GM13976 (cell line): Measurements from ENCODE around the gene CIB4.

ENCODE experiments used
- DNase-seq: peaks from one replicate; pipeline ENCODE4 v3.0.0; 2012; ENCODE audit warnings: low spot score
- in situ Hi-C: fragments of 300-500 bp; cut with MboI; formaldehyde crosslinking; loops from one replicate; pipeline ENCODE4 v1.12.0; 2022; ENCODE audit warnings: low sequenced_read_pairs, mixed read lengths, inconsistent platforms; ENCODE audit not compliant: unreplicated experiment
- TF ChIP-seq, protein P1 (sequence below): IDR thresholded peaks from 2 replicates; pipeline ENCODE4 v1.5.1; 2012; ENCODE audit warnings: borderline replicate concordance, mild to moderate bottlenecking; ENCODE audit not compliant: insufficient read depth; ENCODE audit errors: extremely low read depth, missing control alignments, control extremely low read depth

The CIB4 gene

DNA sequence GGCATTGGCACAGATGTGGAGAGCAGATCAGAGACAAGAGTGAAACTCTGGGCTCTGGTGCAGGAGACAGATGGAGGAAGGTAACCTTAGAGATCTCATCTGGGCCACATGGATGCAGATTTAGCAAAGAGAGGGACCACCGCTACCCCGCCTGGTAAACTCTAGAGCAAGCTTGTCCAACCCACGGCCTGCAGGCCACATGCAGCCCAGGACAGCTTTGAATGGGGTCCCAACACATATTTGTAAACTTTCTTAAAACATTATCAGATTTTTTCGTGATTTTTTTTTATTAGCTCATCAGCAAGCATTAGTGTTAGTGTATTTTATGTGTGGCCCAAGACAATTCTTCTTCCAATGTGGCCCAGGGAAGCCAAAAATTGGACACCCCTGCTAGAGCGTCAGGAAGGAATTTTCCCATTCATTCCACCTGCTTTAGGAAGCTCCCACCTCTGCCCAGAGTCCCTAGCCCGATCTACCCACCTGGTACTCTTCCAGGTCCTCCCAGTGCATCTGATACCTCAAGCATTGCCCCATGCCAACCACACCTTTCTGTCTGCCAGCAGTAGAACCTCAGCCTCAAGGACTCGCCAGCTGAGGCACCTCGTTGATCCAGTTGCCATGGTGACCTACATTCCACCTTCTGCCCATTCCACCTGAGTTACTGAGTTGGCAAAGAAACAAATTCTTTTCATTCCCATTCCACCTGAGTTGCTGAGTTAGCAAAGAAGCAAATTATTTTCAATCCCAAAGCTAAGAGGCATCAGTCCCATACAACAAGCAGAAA, at the start of gene CIB4:
TSS of gene CIB4 (minus strand) at position 586 of the 784 bp plus-strand sequence. CDS start at position 534, 52 bp downstream.
- in situ Hi-C loops = no loop called here
- no peak for DNase-seq
- TF ChIP-seq, protein P1, sequence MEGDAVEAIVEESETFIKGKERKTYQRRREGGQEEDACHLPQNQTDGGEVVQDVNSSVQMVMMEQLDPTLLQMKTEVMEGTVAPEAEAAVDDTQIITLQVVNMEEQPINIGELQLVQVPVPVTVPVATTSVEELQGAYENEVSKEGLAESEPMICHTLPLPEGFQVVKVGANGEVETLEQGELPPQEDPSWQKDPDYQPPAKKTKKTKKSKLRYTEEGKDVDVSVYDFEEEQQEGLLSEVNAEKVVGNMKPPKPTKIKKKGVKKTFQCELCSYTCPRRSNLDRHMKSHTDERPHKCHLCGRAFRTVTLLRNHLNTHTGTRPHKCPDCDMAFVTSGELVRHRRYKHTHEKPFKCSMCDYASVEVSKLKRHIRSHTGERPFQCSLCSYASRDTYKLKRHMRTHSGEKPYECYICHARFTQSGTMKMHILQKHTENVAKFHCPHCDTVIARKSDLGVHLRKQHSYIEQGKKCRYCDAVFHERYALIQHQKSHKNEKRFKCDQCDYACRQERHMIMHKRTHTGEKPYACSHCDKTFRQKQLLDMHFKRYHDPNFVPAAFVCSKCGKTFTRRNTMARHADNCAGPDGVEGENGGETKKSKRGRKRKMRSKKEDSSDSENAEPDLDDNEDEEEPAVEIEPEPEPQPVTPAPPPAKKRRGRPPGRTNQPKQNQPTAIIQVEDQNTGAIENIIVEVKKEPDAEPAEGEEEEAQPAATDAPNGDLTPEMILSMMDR = no peak

DNA sequence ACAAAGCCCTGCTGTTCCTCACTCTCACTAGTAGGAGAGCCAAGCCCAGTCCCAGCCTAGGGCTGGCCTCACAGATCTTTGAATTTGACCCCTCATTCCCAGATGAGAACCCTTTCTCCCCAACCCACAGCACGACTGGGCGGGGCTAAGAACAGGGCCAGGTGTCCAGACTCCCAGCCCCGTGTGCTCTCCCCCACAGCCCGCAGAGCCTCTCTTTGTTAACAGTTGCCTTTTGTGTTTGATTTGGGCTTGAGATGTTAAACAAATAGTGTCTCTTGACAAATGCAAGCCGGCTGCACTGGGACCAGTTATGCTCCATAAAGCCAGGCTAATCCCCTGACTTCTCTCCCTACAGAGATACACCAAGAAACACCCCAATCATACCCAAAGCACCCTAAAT, 46.6 kb upstream of the CIB4 start:
- TF ChIP-seq, protein P1 = no peak
- in situ Hi-C loops = no loop called here
- DNase-seq = no peak

DNA sequence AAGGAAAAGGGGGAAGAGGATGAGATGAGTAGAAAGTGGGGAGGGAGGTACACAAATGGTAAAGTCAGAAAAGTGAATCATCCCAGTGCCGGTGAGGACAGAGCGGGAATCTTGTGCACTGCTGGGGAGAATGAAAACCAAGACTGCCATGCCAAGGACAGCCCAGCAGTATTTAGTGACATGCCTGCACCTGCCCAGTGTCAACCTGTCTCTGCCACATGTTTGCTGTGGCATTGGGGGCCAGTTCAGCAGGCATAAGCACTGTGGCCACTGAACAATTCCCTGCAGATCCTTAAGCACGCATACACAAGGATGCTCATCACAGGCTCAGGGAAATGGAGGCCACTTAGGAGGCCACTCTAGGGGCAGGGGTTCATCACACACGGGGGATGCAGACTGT, 46.2 kb upstream of the CIB4 start:
- in situ Hi-C loops = no loop called here
- TF ChIP-seq, protein P1 = no peak
- DNase-seq = no peak

DNA sequence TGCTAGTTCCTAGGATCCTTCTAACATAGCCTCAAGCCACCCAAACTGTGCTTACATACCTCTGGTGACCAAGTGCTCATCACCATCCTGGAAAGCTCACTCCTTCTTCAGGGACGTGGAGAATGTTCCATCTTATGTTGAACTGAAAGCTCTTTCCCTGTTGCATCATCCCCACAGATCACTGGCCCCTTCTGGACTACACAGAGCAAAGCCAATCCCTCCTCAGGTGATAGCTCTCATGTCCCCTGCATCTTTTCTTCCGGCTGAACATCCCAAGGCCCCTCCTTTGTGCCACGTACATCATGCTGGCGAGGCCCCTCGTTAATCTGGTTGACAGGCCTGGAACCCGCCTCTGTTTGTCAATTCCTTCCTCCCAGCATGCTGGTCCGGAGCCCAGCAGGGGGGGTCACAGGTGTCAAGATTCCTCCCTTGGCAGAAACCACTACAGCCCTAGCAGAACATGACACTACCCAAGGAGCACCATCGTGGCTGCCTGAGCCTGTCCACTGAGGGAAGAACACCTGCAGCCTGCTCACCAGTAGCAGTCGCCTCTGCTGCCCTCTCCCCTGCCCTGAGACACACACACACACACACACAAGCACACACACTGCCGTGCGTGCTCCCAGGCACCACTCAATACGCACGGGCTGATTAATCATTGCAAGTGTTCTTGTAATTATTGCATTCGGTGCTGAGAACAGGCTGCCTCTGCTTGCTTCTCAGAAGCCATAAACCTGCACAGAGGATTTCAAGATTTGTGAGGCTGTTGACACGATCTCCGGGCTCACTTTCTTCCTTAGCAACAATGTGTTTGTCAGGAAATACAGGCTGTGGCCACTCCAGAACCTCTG, 45.0 kb upstream of the CIB4 start:
- TF ChIP-seq, protein P1 = no peak

DNA sequence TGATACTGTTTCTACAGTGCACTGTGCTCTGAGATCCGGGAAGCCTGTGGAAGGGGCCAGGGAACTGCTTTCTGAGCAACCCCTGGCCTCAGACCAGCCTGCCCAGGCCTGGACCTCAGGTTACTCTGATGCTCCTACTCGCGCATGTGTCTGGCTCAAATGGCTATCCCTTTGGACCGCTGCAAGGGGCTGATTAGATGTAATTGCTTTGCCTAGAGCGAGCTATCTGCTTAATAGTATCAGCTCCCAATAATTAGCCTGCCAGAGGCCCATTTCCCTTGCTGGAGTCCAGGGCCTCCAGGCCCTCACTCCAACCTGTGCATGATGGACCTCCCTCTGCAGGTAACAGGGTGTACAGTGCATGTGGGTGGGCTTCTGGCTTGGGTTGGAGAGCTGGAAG, 44.2 kb upstream of the CIB4 start:
- TF ChIP-seq, protein P1 = no peak
- in situ Hi-C loops = no loop called here
- no peak for DNase-seq

More for the DNA sequence above, 45.0 kb upstream of the CIB4 start:
- in situ Hi-C loops = no loop called here
- no peak for DNase-seq

DNA sequence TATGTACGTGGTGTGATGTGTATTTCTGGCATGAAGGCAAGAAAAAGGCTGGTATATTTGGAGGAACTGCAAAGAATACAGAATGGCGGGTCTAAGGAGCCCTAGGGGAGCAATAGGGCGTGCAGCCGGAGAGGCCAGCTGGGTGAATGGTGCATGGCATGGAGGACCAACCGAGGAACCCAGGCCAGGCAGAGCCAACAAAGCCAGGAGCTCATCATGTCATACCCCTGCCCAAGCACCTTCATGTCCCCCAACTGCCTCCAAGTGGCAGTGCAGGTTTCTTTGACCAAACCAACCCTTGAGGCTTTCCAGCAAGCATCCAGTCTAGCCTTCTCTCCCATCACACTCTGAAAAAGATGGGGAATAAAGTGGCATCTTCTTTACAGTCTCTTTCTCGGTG, 42.4 kb upstream of the CIB4 start:
- in situ Hi-C loops = no loop called here
- TF ChIP-seq, protein P1 = no peak
- DNase-seq = no peak
